ENCODE measurements around the gene OR51V1.
"Not testable (repeated sequence)": the region's sequence is repeated elsewhere in the genome, so short reads cannot be mapped to it uniquely, and the experiment has no call there.

The OR51V1 gene

GRCh38 chr11:5200582-5200981, at the start of gene OR51V1:
Gene OR51V1, minus strand, starts transcription at chr11:5200682. Its CDS starts 0 bp downstream, at chr11:5200682.
- no peak for DNase-seq (ENCODE audit: low spot score)

GRCh38 chr11:5249807-5250396, 49.4 kb upstream of the OR51V1 start, which contains the start of gene HBG1:
Gene HBG1, minus strand, starts transcription at chr11:5249857. Its CDS starts 53 bp downstream, at chr11:5249804.
- DNase-seq (ENCODE audit: low spot score): not testable (repeated sequence)

GRCh38 chr11:5248498-5248897, 48.0 kb upstream of the OR51V1 start:
- DNase-seq (ENCODE audit: low spot score): not testable (repeated sequence)

GRCh38 chr11:5247472-5248192, 47.1 kb upstream of the OR51V1 start:
- DNase-seq (ENCODE audit: low spot score): no peak

GRCh38 chr11:5246772-5247471, 46.4 kb upstream of the OR51V1 start:
- DNase-seq (ENCODE audit: low spot score): no peak

- DNase-seq (ENCODE audit: low spot score): no peak
Observed at GRCh38 chr11:5245155-5245554, 44.7 kb upstream of the OR51V1 start.

- DNase-seq (ENCODE audit: low spot score): no peak
Observed at GRCh38 chr11:5243816-5244180, 43.3 kb upstream of the OR51V1 start.

GRCh38 chr11:5242933-5243815, 42.7 kb upstream of the OR51V1 start:
- DNase-seq (ENCODE audit: low spot score): no peak

GRCh38 chr11:5242208-5242607, 41.7 kb upstream of the OR51V1 start:
- DNase-seq (ENCODE audit: low spot score): no peak

GRCh38 chr11:5241458-5241857, 41.0 kb upstream of the OR51V1 start:
- no peak for DNase-seq (ENCODE audit: low spot score)

- no peak for DNase-seq (ENCODE audit: low spot score)
Observed at GRCh38 chr11:5240458-5240857, 40.0 kb upstream of the OR51V1 start.

- no peak for DNase-seq (ENCODE audit: low spot score)
Observed at GRCh38 chr11:5240056-5240455, 39.6 kb upstream of the OR51V1 start.

- DNase-seq (ENCODE audit: low spot score): no peak
Observed at GRCh38 chr11:5239046-5239445, 38.6 kb upstream of the OR51V1 start.

- DNase-seq (ENCODE audit: low spot score): no peak
Observed at GRCh38 chr11:5238486-5238885, 38.0 kb upstream of the OR51V1 start.

- DNase-seq (ENCODE audit: low spot score): no peak
Observed at GRCh38 chr11:5237420-5237819, 36.9 kb upstream of the OR51V1 start.

GRCh38 chr11:5235364-5236095, 35.0 kb upstream of the OR51V1 start:
- no peak for DNase-seq (ENCODE audit: low spot score)

- no peak for DNase-seq (ENCODE audit: low spot score)
Observed at GRCh38 chr11:5234381-5234834, 33.9 kb upstream of the OR51V1 start, which contains the start of gene HBD. Gene HBD, minus strand, starts transcription at chr11:5234483. Its CDS starts 50 bp downstream, at chr11:5234433.

GRCh38 chr11:5233307-5233706, 32.8 kb upstream of the OR51V1 start:
- DNase-seq (ENCODE audit: low spot score): no peak

GRCh38 chr11:5232821-5233220, 32.3 kb upstream of the OR51V1 start:
- no peak for DNase-seq (ENCODE audit: low spot score)

GRCh38 chr11:5232176-5232575, 31.7 kb upstream of the OR51V1 start:
- no peak for DNase-seq (ENCODE audit: low spot score)

GRCh38 chr11:5231111-5231510, 30.6 kb upstream of the OR51V1 start:
- no peak for DNase-seq (ENCODE audit: low spot score)
